GM23248 (cell line): ENCODE data around the gene CYBA. TPM values are rescaled to one million over a fixed set of nuclear protein-coding genes. Genes with fewer than 3 reads are reported as not detected.

Experiments used
- DNase-seq: peaks from one replicate; pipeline ENCODE4 v3.0.0-alpha.2; 2015
- H2AFZ ChIP-seq: fragments of 200-600 bp; sonication (generic); 2 replicates; pipeline ENCODE4 v1.6.1; 2016; ENCODE audit warnings: antibody characterized with exemption
- H3F3A ChIP-seq: fragments of 200-600 bp; sonication (generic); 2 replicates; pipeline ENCODE4 v1.6.1; 2016; ENCODE audit warnings: mild to moderate bottlenecking, antibody characterized with exemption, mixed run types; ENCODE audit not compliant: insufficient read depth
- H3K27ac ChIP-seq: fragments of 200-600 bp; sonication (generic); 2 replicates; pipeline ENCODE4 v1.5.1; 2016; ENCODE audit warnings: mild to moderate bottlenecking
- H3K27me3 ChIP-seq: fragments of 200-600 bp; sonication (generic); replicated peaks from 2 replicates; pipeline ENCODE4 v1.6.1; 2016; ENCODE audit warnings: mild to moderate bottlenecking; ENCODE audit not compliant: insufficient read depth
- H3K36me3 ChIP-seq: fragments of 200-600 bp; sonication (generic); 2 replicates; pipeline ENCODE4 v1.6.1; 2016; ENCODE audit warnings: low read depth, mild to moderate bottlenecking
- H3K4me1 ChIP-seq: fragments of 200-600 bp; sonication (generic); 2 replicates; pipeline ENCODE4 v1.6.1; 2016; ENCODE audit warnings: mild to moderate bottlenecking; ENCODE audit not compliant: insufficient read depth
- H3K4me2 ChIP-seq: fragments of 200-600 bp; sonication (generic); one replicate; pipeline ENCODE4 v1.6.1; 2016; ENCODE audit warnings: mild to moderate bottlenecking; ENCODE audit not compliant: unreplicated experiment
- H3K4me3 ChIP-seq: fragments of 200-600 bp; sonication (generic); 2 replicates; pipeline ENCODE4 v1.5.1; 2016; ENCODE audit warnings: mild to moderate bottlenecking
- H3K79me2 ChIP-seq: fragments of 200-600 bp; sonication (generic); 2 replicates; pipeline ENCODE4 v1.6.1; 2016; ENCODE audit warnings: mild to moderate bottlenecking; ENCODE audit not compliant: insufficient read depth
- H3K9ac ChIP-seq: fragments of 200-600 bp; sonication (generic); 2 replicates; pipeline ENCODE4 v1.6.1; 2016; ENCODE audit warnings: mild to moderate bottlenecking
- H3K9me2 ChIP-seq: fragments of 200-600 bp; sonication (generic); 2 replicates; pipeline ENCODE4 v1.6.1; 2016; ENCODE audit warnings: mixed run types, mild to moderate bottlenecking, moderate library complexity; ENCODE audit not compliant: insufficient read depth
- H3K9me3 ChIP-seq: fragments of 200-600 bp; sonication (generic); one replicate; pipeline ENCODE4 v1.6.1; 2017; ENCODE audit warnings: low read depth
- H4K20me1 ChIP-seq: fragments of 200-600 bp; sonication (generic); 2 replicates; pipeline ENCODE4 v1.6.0; 2016; ENCODE audit not compliant: insufficient read depth
- EZH2 ChIP-seq: fragments of 200-600 bp; sonication (generic); IDR thresholded peaks from 2 replicates; pipeline ENCODE4 v1.6.1; 2018; ENCODE audit warnings: antibody characterized with exemption, mild to moderate bottlenecking; ENCODE audit not compliant: insufficient read depth, poor library complexity, severe bottlenecking
- EZH2phosphoT487 ChIP-seq: fragments of 200-600 bp; sonication (generic); IDR thresholded peaks from 2 replicates; pipeline ENCODE4 v1.6.1; 2018; ENCODE audit warnings: antibody characterized with exemption, moderate library complexity, mild to moderate bottlenecking, low read depth; ENCODE audit not compliant: insufficient read depth
- WGBS, 2 experiments: methylation state at CpG; one replicate each; pipeline ENCODE4 v1.1.6; 2015 to 2017; ENCODE audit warnings: low lambda C conversion rate in 2 of 2, low coverage in 1 of 2; ENCODE audit errors: missing lambda C conversion rate in 2 of 2; 5-methylcytosine and 5-hydroxymethylcytosine counted together
- in situ Hi-C: fragments of 300-500 bp; cut with MboI; formaldehyde crosslinking; loops from 2 replicates; pipeline ENCODE4 v1.15.0; 2020
- polyA plus RNA-seq: library from polyadenylated mRNA; unstranded; fragments of >200 nt; fragmentation: Nextera tagmentation; extraction: Ambion mirVana; gene quantifications from 2 replicates; pipeline ENCODE4 v1.2.1, GENCODE V29; 2016
- total RNA-seq: library from RNA; depleted of rRNA; stranded (reverse); fragments of >200 nt; shearing (Covaris generic); gene quantifications from 2 replicates; pipeline ENCODE4 v1.2.3, GENCODE V29; 2014

CYBA gene
- total and polyA plus RNA-seq, 2 experiments from 2014 or later = 270 to 332 TPM

DNA sequence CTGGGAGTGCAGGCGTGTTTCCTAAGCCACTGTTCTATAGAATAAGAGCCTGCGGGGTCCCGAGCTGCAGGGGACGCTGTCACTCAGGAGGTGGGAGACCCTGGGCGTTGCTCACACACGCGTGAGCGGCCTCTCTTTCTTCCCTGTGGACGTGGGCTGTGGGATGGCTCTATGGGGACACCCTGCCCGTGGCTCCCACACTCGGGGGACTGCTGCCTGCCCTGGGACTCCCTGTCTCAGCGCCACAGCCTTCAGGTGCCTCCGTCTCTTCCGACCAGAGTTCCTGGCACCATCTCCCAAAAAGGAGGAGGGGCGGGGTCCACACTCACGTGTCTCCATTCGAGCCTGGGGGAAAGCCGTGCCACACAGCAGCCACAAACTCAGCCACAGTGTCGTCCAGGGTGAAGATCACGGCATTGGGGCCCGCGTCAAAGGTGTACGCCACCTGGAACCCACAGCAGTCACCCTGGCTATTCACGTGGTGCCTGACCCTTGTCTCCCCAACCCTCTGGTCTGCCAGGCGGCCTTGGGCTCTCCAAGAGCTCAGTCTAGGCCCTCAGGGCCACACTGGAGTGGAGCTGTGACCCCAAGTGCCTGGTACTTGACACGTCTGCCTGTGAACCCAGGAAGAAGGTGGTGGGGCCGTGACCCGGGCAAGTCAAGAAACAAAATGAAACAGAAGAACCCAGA lies 3.7 kb upstream of the CYBA start:
- WGBS, 2 experiments = 93 to 94% methylated on average over 26 to 28 of the region's 28 CpGs
- no peak for DNase-seq
- TF ChIP-seq EZH2phosphoT487 (no peak), EZH2 (no peak)

DNA sequence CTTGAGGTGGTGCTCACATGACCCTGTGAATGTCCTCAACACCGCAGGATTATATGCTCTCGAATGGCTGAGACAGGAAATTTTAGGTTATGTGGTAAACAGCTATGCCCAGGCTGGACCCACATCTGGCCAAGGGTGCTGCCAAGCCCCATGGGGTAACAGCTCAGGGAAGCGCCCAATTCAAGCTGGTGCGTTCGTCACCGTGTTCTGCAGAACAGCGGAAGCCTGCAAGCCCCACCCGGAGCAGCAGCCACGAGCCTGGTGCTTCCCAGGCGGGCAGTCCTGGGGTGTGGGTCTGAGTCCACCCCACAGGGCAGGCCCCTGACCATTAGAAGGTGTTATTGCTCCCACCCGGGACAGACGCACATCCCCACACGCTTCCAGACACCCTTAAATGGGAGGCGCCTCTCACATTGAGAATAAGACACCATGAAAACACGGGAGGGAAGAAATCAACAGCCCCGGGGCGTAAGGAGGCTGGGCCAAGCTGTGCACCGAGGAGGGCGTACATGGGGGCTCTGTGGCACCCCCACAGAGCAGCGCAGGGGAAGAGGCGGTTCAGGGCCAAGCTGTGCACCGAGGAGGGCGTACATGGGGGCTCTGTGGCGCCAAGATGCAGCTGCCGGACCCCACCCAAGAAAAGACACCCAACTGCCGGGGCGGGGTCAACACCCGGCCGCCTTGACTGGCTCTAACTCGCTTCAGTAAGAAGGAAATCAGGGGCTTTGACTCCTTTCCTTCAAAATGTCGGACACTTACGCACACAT lies 2.9 kb upstream of the CYBA start:
- Histone ChIP-seq H3K27me3 (no peaks in the 10 kb centered on the region), H3K79me2 (no peaks in the 10 kb centered on the region), H4K20me1 (no peaks in the 10 kb centered on the region), H3K9ac (no peak overlapping the region), H3K4me2 (no peak overlapping the region), H3F3A (no peaks in the 10 kb centered on the region), H2AFZ (no peak overlapping the region), H3K9me2 (no peaks in the 10 kb centered on the region), H3K4me1 (no peaks in the 10 kb centered on the region), H3K27ac (no peak overlapping the region), H3K9me3 (no peaks in the 10 kb centered on the region), H3K36me3 (no peaks in the 10 kb centered on the region), H3K4me3 (no peak overlapping the region)
- no peak for DNase-seq
- in situ Hi-C loops = no loop called here
- 82 to 85% methylated on average over 32 of the region's 32 CpGs for WGBS, 2 experiments
- TF ChIP-seq EZH2 = no peak
- no peak for TF ChIP-seq EZH2phosphoT487

More for the DNA sequence above, 3.7 kb upstream of the CYBA start:
- Histone ChIP-seq H3K27me3 (no peaks in the 10 kb centered on the region), H3K9me2 (no peaks in the 10 kb centered on the region), H3K9me3 (no peaks in the 10 kb centered on the region), H3K9ac (no peak overlapping the region), H3K4me3 (no peak overlapping the region), H3K27ac (no peak overlapping the region), H3F3A (no peaks in the 10 kb centered on the region), H4K20me1 (no peaks in the 10 kb centered on the region), H3K36me3 (no peaks in the 10 kb centered on the region), H2AFZ (no peak overlapping the region), H3K4me2 (no peak overlapping the region), H3K4me1 (no peaks in the 10 kb centered on the region), H3K79me2 (no peaks in the 10 kb centered on the region)
- in situ Hi-C loops = no loop called here

- H3K9ac ChIP-seq = no peak overlapping the region
- no peak for DNase-seq
- H3K4me3 ChIP-seq = no peak overlapping the region
- no peaks in the 10 kb centered on the region for H4K20me1 ChIP-seq
- no peak overlapping the region for H3K27ac ChIP-seq
- WGBS, 2 experiments = 89 to 90% methylated on average over 12 to 13 of the region's 13 CpGs
- H3K27me3 ChIP-seq = no peaks in the 10 kb centered on the region
- H3K4me1 ChIP-seq = no peaks in the 10 kb centered on the region
- H3K9me3 ChIP-seq = no peaks in the 10 kb centered on the region
- H3K9me2 ChIP-seq = no peaks in the 10 kb centered on the region
- no peaks in the 10 kb centered on the region for H3F3A ChIP-seq
- H3K79me2 ChIP-seq = no peaks in the 10 kb centered on the region
- no peaks in the 10 kb centered on the region for H3K36me3 ChIP-seq
- no peak overlapping the region for H2AFZ ChIP-seq
- H3K4me2 ChIP-seq = no peak overlapping the region
- in situ Hi-C loops = no loop called here
- TF ChIP-seq EZH2 = no peak
- no peak for TF ChIP-seq EZH2phosphoT487
Measured at GRCh38 chr16:88653101-88653500, 2.2 kb upstream of the CYBA start.

DNA sequence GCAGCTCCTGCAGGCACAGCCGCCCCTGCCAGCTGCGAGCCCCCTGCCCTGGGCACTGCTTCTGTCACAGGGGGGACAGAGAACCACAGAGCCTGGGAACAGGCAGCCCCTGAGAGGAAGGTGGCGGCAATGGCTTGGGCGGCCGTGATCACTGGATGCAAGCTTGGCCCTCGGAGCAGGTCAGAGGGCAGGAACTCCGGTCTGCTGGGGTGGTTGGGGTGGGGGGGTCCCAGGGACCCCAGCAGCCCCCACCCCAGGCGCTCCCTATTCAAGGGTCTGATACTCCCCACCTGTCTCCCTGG lies 1.9 kb upstream of the CYBA start:
- Histone ChIP-seq H3K9me3 (no peaks in the 10 kb centered on the region), H3K36me3 (no peaks in the 10 kb centered on the region), H3K4me2 (no peak overlapping the region), H3K9ac (no peak overlapping the region), H3K4me3 (no peak overlapping the region), H2AFZ (no peak overlapping the region), H3K27ac (no peak overlapping the region), H3K27me3 (no peaks in the 10 kb centered on the region), H3K4me1 (no peaks in the 10 kb centered on the region), H3K9me2 (no peaks in the 10 kb centered on the region), H3F3A (no peaks in the 10 kb centered on the region), H4K20me1 (no peaks in the 10 kb centered on the region), H3K79me2 (no peaks in the 10 kb centered on the region)
- in situ Hi-C loops = no loop called here
- no peak for DNase-seq
- WGBS, 2 experiments = 95 to 100% methylated on average over 5 to 8 of the region's 8 CpGs
- TF ChIP-seq EZH2 (no peak), EZH2phosphoT487 (no peak)
